Activated CD8-positive, alpha-beta T cell treated with anti-CD3 and anti-CD28 coated beads for 36 hours (primary cell): ENCODE results near the gene PTPRB. TPM values are rescaled to one million over a fixed set of nuclear protein-coding genes. Genes with fewer than 3 reads are reported as not detected.

Experiments
- ATAC-seq: fragments of 200-7000 bp; cut with Tn5 transposase; one replicate; pipeline ENCODE4 v1.10.0; 2021; ENCODE audit warnings: mild to moderate bottlenecking, moderate library complexity
- CTCF ChIA-PET: fragments of 350-600 bp; sonication (Branson Sonifier 250); formaldehyde crosslinking; loops from one replicate; lab custom pipeline; 2021; ENCODE audit warnings: antibody characterized with exemption; lab: Charles Lee
- POLR2A ChIA-PET: fragments of 350-600 bp; sonication (Branson Sonifier 250); formaldehyde crosslinking; loops from one replicate; lab custom pipeline; 2021; ENCODE audit warnings: antibody characterized with exemption; lab: Charles Lee
- DNase-seq: peaks from one replicate; pipeline ENCODE4 v3.0.0-alpha.2; 2020
- H3K27ac Mint-ChIP-seq: one replicate; pipeline ENCODE4 v1.8.0; 2021; ENCODE audit warnings: mild to moderate bottlenecking, mixed read lengths
- H3K27me3 Mint-ChIP-seq: one replicate; pipeline ENCODE4 v1.8.0; 2021; ENCODE audit warnings: mixed read lengths
- H3K36me3 Mint-ChIP-seq: one replicate; pipeline ENCODE4 v1.8.0; 2021; ENCODE audit warnings: low read depth, mixed read lengths
- H3K4me1 Mint-ChIP-seq: one replicate; pipeline ENCODE4 v1.8.0; 2021; ENCODE audit warnings: low read depth, mixed read lengths
- H3K4me3 Mint-ChIP-seq: one replicate; pipeline ENCODE4 v1.8.0; 2021; ENCODE audit warnings: mild to moderate bottlenecking, moderate library complexity, mixed read lengths
- H3K9me3 Mint-ChIP-seq: one replicate; pipeline ENCODE4 v1.8.0; 2021; ENCODE audit warnings: mixed read lengths
- intact Hi-C: fragments of 100-400 bp; cut with micrococcal nuclease; formaldehyde crosslinking; loops from one replicate; pipeline ENCODE4 v1.10.0; 2022
- total RNA-seq, 2 experiments: library from RNA; stranded (reverse); gene quantifications; one replicate each; pipeline ENCODE4 v1.2.3, GENCODE V29; 2021
- TF ChIP-seq, protein P1 (sequence below): fragments of 200-600 bp; IDR thresholded peaks from one replicate; pipeline ENCODE4 v1.8.0; 2022; ENCODE audit warnings: antibody characterized with exemption, mild to moderate bottlenecking

PTPRB gene
- total RNA-seq, 2 experiments from 2014 or later: not detected

- ATAC-seq (no peak), DNase-seq (no peak)
- Mint-ChIP-seq H3K27me3 (peaks cover 8% of the 10 kb centered on the region), H3K4me1 (no peaks in the 10 kb centered on the region), H3K4me3 (no peak overlapping the region), H3K27ac (no peak overlapping the region), H3K36me3 (no peaks in the 10 kb centered on the region), H3K9me3 (no peaks in the 10 kb centered on the region)
- TF ChIP-seq, protein P1, sequence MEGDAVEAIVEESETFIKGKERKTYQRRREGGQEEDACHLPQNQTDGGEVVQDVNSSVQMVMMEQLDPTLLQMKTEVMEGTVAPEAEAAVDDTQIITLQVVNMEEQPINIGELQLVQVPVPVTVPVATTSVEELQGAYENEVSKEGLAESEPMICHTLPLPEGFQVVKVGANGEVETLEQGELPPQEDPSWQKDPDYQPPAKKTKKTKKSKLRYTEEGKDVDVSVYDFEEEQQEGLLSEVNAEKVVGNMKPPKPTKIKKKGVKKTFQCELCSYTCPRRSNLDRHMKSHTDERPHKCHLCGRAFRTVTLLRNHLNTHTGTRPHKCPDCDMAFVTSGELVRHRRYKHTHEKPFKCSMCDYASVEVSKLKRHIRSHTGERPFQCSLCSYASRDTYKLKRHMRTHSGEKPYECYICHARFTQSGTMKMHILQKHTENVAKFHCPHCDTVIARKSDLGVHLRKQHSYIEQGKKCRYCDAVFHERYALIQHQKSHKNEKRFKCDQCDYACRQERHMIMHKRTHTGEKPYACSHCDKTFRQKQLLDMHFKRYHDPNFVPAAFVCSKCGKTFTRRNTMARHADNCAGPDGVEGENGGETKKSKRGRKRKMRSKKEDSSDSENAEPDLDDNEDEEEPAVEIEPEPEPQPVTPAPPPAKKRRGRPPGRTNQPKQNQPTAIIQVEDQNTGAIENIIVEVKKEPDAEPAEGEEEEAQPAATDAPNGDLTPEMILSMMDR: no peak
- intact Hi-C loops: no loop called here
- ChIA-PET CTCF (interaction anchor here (0.6 kb wide), 1 partner anchor 55 kb away, joined by 3 read pairs; no protein-coding TSS in a partner anchor), POLR2A (no interaction called here)
Measured at GRCh38 chr12:70550180-70550577, 87.0 kb downstream of the PTPRB start.

- H3K36me3 Mint-ChIP-seq: no peaks in the 10 kb centered on the region
- DNase-seq (no peak), ATAC-seq (no peak)
- POLR2A ChIA-PET: interaction anchor here (0.6 kb wide), 1 partner anchor 471 kb away, joined by 3 read pairs; no protein-coding TSS in a partner anchor
- intact Hi-C loops: no loop called here
- TF ChIP-seq, protein P1: no peak
- H3K9me3 Mint-ChIP-seq: no peaks in the 10 kb centered on the region
- no peak overlapping the region for H3K27ac Mint-ChIP-seq
- H3K27me3 Mint-ChIP-seq: peaks cover 8% of the 10 kb centered on the region
- no peaks in the 10 kb centered on the region for H3K4me1 Mint-ChIP-seq
- H3K4me3 Mint-ChIP-seq: no peak overlapping the region
- CTCF ChIA-PET: no interaction called here
Measured at GRCh38 chr12:70549340-70550179, 87.7 kb downstream of the PTPRB start.

GRCh38 chr12:70543444-70543843 lies 93.8 kb downstream of the PTPRB start:
- no peak for ATAC-seq
- Mint-ChIP-seq H3K4me1 (no peaks in the 10 kb centered on the region), H3K4me3 (no peak overlapping the region), H3K27ac (no peak overlapping the region), H3K36me3 (no peaks in the 10 kb centered on the region), H3K9me3 (no peaks in the 10 kb centered on the region), H3K27me3 (peaks cover 14% of the 10 kb centered on the region)
- no peak for DNase-seq
- CTCF ChIA-PET: no interaction called here
- intact Hi-C loops: no loop called here
- POLR2A ChIA-PET: no interaction called here
- TF ChIP-seq, protein P1: no peak

GRCh38 chr12:70540996-70541395 lies 96.2 kb downstream of the PTPRB start:
- H3K27me3 Mint-ChIP-seq: peaks cover 11% of the 10 kb centered on the region
- ATAC-seq (no peak), DNase-seq (no peak)
- no peaks in the 10 kb centered on the region for H3K9me3 Mint-ChIP-seq
- H3K27ac Mint-ChIP-seq: no peak overlapping the region
- TF ChIP-seq, protein P1: no peak
- no peaks in the 10 kb centered on the region for H3K4me1 Mint-ChIP-seq
- intact Hi-C loops: no loop called here
- H3K4me3 Mint-ChIP-seq: no peak overlapping the region
- ChIA-PET POLR2A (no interaction called here), CTCF (no interaction called here)
- H3K36me3 Mint-ChIP-seq: no peaks in the 10 kb centered on the region

GRCh38 chr12:70536650-70537049 lies 100.6 kb downstream of the PTPRB start:
- H3K9me3 Mint-ChIP-seq: no peaks in the 10 kb centered on the region
- H3K4me3 Mint-ChIP-seq: no peak overlapping the region
- H3K4me1 Mint-ChIP-seq: no peaks in the 10 kb centered on the region

More at GRCh38 chr12:70536650-70537049, 100.6 kb downstream of the PTPRB start:
- ATAC-seq: no peak
- Mint-ChIP-seq H3K27me3 (peaks cover 2% of the 10 kb centered on the region), H3K27ac (no peak overlapping the region), H3K36me3 (no peaks in the 10 kb centered on the region)
- intact Hi-C loops: no loop called here
- ChIA-PET POLR2A (no interaction called here), CTCF (no interaction called here)
- DNase-seq: no peak
- TF ChIP-seq, protein P1: no peak
